C4-2B (cell line): Measurements from ENCODE around the gene MIA2.

Experiments
- ZFX ChIP-seq: fragments of 450-650 bp; IDR thresholded peaks from 2 replicates; pipeline ENCODE4 v1.6.1; 2017
- TF ChIP-seq, protein P1 (sequence below): fragments of 450-650 bp; conservative IDR thresholded peaks from 2 replicates; pipeline ENCODE4 v1.5.1; 2017; ENCODE audit warnings: mild to moderate bottlenecking

DNA sequence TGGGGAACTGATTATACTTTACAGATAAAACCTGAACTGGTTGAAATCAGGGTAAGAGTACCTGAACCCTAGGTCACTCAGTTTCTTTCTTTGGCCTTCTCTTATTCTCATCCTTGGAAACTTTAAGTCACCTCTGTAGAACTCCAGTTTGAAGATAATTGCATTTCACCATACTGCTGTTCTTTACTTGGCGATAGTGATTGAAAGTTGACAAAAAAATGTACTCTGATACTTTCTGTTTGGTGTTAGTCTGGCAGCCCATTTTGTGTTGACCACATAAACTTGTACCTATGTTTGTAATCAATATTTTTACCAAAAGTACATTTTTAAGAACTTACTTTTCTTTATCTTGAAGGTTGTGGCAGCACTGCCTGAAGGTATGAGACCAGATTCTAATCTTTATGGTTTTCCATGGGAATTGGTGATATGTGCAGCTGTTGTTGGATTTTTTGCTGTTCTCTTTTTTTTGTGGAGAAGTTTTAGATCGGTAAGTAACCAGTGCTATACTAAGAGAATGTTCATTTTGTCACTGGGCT, 42.9 kb downstream of the MIA2 start:
- TF ChIP-seq, protein P1, sequence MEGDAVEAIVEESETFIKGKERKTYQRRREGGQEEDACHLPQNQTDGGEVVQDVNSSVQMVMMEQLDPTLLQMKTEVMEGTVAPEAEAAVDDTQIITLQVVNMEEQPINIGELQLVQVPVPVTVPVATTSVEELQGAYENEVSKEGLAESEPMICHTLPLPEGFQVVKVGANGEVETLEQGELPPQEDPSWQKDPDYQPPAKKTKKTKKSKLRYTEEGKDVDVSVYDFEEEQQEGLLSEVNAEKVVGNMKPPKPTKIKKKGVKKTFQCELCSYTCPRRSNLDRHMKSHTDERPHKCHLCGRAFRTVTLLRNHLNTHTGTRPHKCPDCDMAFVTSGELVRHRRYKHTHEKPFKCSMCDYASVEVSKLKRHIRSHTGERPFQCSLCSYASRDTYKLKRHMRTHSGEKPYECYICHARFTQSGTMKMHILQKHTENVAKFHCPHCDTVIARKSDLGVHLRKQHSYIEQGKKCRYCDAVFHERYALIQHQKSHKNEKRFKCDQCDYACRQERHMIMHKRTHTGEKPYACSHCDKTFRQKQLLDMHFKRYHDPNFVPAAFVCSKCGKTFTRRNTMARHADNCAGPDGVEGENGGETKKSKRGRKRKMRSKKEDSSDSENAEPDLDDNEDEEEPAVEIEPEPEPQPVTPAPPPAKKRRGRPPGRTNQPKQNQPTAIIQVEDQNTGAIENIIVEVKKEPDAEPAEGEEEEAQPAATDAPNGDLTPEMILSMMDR = no peak
- no peak for TF ChIP-seq ZFX
